HFFc6 (cell line): ENCODE data around the gene DUSP23. TPM values are rescaled to one million over a fixed set of nuclear protein-coding genes. Genes with fewer than 3 reads are reported as not detected.

Experiments
- DNase-seq: peaks from one replicate; pipeline ENCODE4 v3.0.0-alpha.2; 2018
- H3K27ac Mint-ChIP-seq: 2 replicates; pipeline ENCODE4 v1.8.0; 2020; ENCODE audit warnings: mild to moderate bottlenecking, mixed read lengths
- H3K27me3 Mint-ChIP-seq: 2 replicates; pipeline ENCODE4 v1.8.0; 2021; ENCODE audit warnings: mild to moderate bottlenecking, moderate library complexity, mixed read lengths; ENCODE audit not compliant: insufficient read depth
- H3K36me3 Mint-ChIP-seq: 2 replicates; pipeline ENCODE4 v1.8.0; 2021; ENCODE audit warnings: low read depth, mixed read lengths
- H3K4me1 Mint-ChIP-seq: 2 replicates; pipeline ENCODE4 v1.8.0; 2020; ENCODE audit warnings: low read depth, mixed read lengths
- H3K4me3 Mint-ChIP-seq: 2 replicates; pipeline ENCODE4 v1.8.0; 2020; ENCODE audit warnings: mild to moderate bottlenecking, moderate library complexity, mixed read lengths
- H3K9me3 Mint-ChIP-seq: 2 replicates; pipeline ENCODE4 v1.8.0; 2020; ENCODE audit warnings: mild to moderate bottlenecking, mixed read lengths
- CTCF ChIP-seq: fragments of 200-600 bp; sonication (generic); IDR thresholded peaks from 2 replicates; pipeline ENCODE4 v1.5.0; 2021; ENCODE audit warnings: antibody characterized with exemption, mild to moderate bottlenecking
- total RNA-seq, 6 experiments: library from RNA; stranded (reverse); fragmentation: NEBNext Ultra II Directional; extraction: Animal tissue kit (Norgen Biotek cat#: 25700); gene quantifications; 2 replicates in 1 of 6; 3 replicates in 5 of 6; pipeline ENCODE4 v1.2.3, GENCODE V29; 2021

DUSP23 gene
- total RNA-seq, 6 experiments from 2014 or later: 23.3 to 26.3 (median 23.5) TPM

- Mint-ChIP-seq H3K4me1 (peaks cover 31% of the 10 kb centered on the region), H3K27ac (no peak overlapping the region), H3K36me3 (no peaks in the 10 kb centered on the region), H3K4me3 (no peak overlapping the region), H3K27me3 (peaks cover 1% of the 10 kb centered on the region), H3K9me3 (no peaks in the 10 kb centered on the region)
- no peak for TF ChIP-seq CTCF
- no peak for DNase-seq
Measured at GRCh38 chr1:159791461-159791860, 10.7 kb downstream of the DUSP23 start.

- no peaks in the 10 kb centered on the region for H3K9me3 Mint-ChIP-seq
- H3K4me1 Mint-ChIP-seq: peaks cover 40% of the 10 kb centered on the region
Measured at GRCh38 chr1:159795534-159795933, 14.8 kb downstream of the DUSP23 start.

GRCh38 chr1:159798893-159799292 lies 18.1 kb downstream of the DUSP23 start:
- Mint-ChIP-seq H3K27me3 (no peaks in the 10 kb centered on the region; the same call in 1 of the 2 replicates), H3K27ac (peak overlapping the region; percentile 14; the same call in 1 of the 2 replicates), H3K4me1 (peaks cover 41% of the 10 kb centered on the region), H3K4me3 (no peak overlapping the region), H3K36me3 (no peaks in the 10 kb centered on the region), H3K9me3 (no peaks in the 10 kb centered on the region)
- peak; percentile 94 for TF ChIP-seq CTCF
- peak; percentile 89 for DNase-seq

More at GRCh38 chr1:159795534-159795933, 14.8 kb downstream of the DUSP23 start:
- Mint-ChIP-seq H3K4me3 (no peak overlapping the region), H3K27ac (no peak overlapping the region), H3K27me3 (no peaks in the 10 kb centered on the region; the same call in none of the 2 replicates), H3K36me3 (no peaks in the 10 kb centered on the region)
- TF ChIP-seq CTCF: no peak
- no peak for DNase-seq

GRCh38 chr1:159799446-159799985 lies 18.8 kb downstream of the DUSP23 start:
- peaks cover 47% of the 10 kb centered on the region for H3K4me1 Mint-ChIP-seq
- peak overlapping the region; percentile 14; the same call in 1 of the 2 replicates for H3K27ac Mint-ChIP-seq
- H3K27me3 Mint-ChIP-seq: no peaks in the 10 kb centered on the region; the same call in 1 of the 2 replicates
- DNase-seq: peak; percentile 28
- no peaks in the 10 kb centered on the region for H3K36me3 Mint-ChIP-seq
- no peak overlapping the region for H3K4me3 Mint-ChIP-seq
- H3K9me3 Mint-ChIP-seq: no peaks in the 10 kb centered on the region
- TF ChIP-seq CTCF: no peak

GRCh38 chr1:159800177-159800930 lies 19.6 kb downstream of the DUSP23 start:
- Mint-ChIP-seq H3K36me3 (no peaks in the 10 kb centered on the region), H3K4me3 (no peak overlapping the region), H3K4me1 (peaks cover 56% of the 10 kb centered on the region), H3K27ac (peak overlapping the region; percentile 14; the same call in 1 of the 2 replicates), H3K27me3 (no peaks in the 10 kb centered on the region; the same call in 1 of the 2 replicates), H3K9me3 (no peaks in the 10 kb centered on the region)
- no peak for DNase-seq
- no peak for TF ChIP-seq CTCF
